Choroid plexus epithelial cell (primary cell): Measurements from ENCODE around the gene SUSD1.

ENCODE experiments used
- DNase-seq: peaks from one replicate; pipeline ENCODE4 v3.0.0-alpha.2; 2010; ENCODE audit warnings: low read depth
- H3K4me3 ChIP-seq: 2 replicates; pipeline ENCODE4 v1.5.1; 2011; ENCODE audit warnings: low read depth, mild to moderate bottlenecking, control low read depth, low read length, moderate library complexity
- TF ChIP-seq, protein P1 (sequence below): conservative IDR thresholded peaks from 2 replicates; pipeline ENCODE4 v1.5.1; 2011; ENCODE audit warnings: low read depth, mild to moderate bottlenecking, control low read depth, inconsistent platforms, low read length, moderate library complexity

The SUSD1 gene

DNA sequence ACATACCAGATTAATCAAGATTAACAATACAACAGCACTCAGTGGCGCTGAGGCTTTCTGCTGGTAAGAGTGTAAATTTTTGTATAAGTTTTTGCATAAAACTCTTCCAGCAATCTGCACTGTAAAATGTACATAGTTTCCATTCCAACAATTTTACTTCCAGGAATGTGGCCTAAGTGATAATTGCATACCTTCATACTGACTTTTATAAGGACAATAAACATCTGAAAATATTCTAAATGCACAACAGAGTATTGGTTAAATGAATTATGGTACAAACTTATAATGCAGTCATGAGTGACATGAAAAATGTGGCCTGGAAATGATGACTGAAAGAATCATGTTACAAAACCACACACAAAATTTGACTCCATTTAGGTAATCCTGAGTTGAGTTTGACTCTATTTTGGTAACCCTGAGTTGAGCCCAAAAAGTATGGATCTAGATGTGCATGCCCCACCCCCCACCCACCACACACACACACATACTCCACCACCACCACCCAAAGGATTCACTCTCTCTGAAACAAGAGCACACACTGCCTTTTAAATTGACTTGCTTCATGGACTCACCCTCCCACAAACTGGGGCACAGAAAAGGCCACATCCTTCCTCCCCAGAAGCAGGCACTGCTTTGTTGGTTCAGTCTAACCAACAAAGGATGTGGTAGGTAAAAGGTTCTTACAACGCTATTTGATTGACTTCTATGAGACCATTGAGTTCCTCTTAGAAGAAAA, 137.6 kb downstream of the SUSD1 start:
- TF ChIP-seq, protein P1, sequence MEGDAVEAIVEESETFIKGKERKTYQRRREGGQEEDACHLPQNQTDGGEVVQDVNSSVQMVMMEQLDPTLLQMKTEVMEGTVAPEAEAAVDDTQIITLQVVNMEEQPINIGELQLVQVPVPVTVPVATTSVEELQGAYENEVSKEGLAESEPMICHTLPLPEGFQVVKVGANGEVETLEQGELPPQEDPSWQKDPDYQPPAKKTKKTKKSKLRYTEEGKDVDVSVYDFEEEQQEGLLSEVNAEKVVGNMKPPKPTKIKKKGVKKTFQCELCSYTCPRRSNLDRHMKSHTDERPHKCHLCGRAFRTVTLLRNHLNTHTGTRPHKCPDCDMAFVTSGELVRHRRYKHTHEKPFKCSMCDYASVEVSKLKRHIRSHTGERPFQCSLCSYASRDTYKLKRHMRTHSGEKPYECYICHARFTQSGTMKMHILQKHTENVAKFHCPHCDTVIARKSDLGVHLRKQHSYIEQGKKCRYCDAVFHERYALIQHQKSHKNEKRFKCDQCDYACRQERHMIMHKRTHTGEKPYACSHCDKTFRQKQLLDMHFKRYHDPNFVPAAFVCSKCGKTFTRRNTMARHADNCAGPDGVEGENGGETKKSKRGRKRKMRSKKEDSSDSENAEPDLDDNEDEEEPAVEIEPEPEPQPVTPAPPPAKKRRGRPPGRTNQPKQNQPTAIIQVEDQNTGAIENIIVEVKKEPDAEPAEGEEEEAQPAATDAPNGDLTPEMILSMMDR, result no peak
- peak; percentile 75 for DNase-seq
- no peak overlapping the region for H3K4me3 ChIP-seq

- TF ChIP-seq, protein P1, result no peak
- no peak overlapping the region for H3K4me3 ChIP-seq
- no peak for DNase-seq
These were observed 139.8 kb downstream of the SUSD1 start for GRCh38 chr9:112035166-112035826.

- no peak overlapping the region for H3K4me3 ChIP-seq
- DNase-seq, result no peak
- TF ChIP-seq, protein P1, result no peak
These were observed 140.9 kb downstream of the SUSD1 start for GRCh38 chr9:112034216-112034611.

DNA sequence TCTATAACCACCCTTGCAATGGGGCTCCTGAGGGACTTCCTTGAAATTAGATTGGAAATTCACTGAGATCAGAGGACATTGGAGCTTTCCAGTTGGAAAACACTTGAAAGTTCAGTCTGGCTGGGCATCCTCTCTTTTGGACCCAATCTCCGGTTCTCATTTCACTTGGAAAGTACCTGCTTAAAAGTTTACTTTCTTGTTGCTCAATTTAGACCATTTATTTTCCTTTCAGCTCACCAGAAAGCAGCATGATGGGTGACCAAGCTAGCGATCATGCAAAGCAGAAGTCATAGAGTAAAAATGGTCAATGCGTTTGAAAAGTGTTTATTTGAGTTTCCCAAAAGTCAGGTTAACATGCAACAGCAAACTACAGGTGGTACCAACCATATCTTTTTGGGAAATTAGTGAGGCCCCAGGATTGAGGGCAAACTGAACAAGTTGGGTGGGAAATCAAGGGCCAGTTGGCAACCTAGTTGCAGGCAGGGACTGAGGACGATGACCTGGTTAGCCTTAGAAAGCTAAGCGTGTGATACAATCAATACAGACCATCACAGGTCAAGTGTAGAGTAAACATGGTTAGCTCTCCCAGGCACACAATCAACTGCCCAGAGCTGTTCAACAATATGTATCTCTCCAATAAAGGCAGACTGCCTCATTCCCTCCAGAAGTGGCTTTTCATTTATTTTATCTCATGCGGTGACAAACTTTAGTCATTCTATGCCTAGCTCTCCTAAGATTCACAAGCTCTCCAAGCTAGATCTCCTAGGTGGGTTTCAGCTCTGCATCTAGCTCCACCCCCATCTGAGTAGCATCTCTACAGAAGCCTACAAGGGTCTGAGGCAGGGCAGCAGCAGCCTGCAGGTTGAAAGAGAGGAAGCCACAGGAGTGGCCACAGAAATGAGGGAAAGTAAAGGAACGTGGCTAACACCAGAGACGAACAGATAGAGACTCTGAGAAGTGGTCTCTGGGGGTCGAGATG, 141.6 kb downstream of the SUSD1 start:
- TF ChIP-seq, protein P1, result no peak
- no peak for DNase-seq
- no peak overlapping the region for H3K4me3 ChIP-seq

GRCh38 chr9:112032743-112033142, 142.4 kb downstream of the SUSD1 start:
- H3K4me3 ChIP-seq, result no peak overlapping the region
- peak; percentile 36 for DNase-seq
- TF ChIP-seq, protein P1, result peak; percentile 2

GRCh38 chr9:112032009-112032408, 143.1 kb downstream of the SUSD1 start:
- H3K4me3 ChIP-seq, result no peak overlapping the region
- DNase-seq, result no peak
- TF ChIP-seq, protein P1, result no peak
